NCI-H524 treated with DMSO at 0.1 percent for 48 hours (cell line): Measurements from ENCODE around the gene HELB.
"Not testable (repeated sequence)": the region's sequence is repeated elsewhere in the genome, so short reads cannot be mapped to it uniquely, and the experiment has no call there.

Experiments used
- DNase-seq: peaks from one replicate; lab custom pipeline; 2025; lab: John Stamatoyannopoulos, UW

Gene HELB

GRCh38 chr12:66303316-66303804 lies 1.1 kb downstream of the HELB start:
- DNase-seq: not testable (repeated sequence)

GRCh38 chr12:66304296-66304900 lies 2.1 kb downstream of the HELB start:
- DNase-seq: no peak

- DNase-seq: no peak
Observed at GRCh38 chr12:66309606-66310005, 7.3 kb downstream of the HELB start.

GRCh38 chr12:66312189-66312588 lies 9.9 kb downstream of the HELB start:
- DNase-seq: no peak

- no peak for DNase-seq
Observed at GRCh38 chr12:66314278-66314677, 12.0 kb downstream of the HELB start.

GRCh38 chr12:66319266-66319954 lies 17.1 kb downstream of the HELB start:
- no peak for DNase-seq

- no peak for DNase-seq
Observed at GRCh38 chr12:66320996-66321395, 18.7 kb downstream of the HELB start.

GRCh38 chr12:66321435-66321834 lies 19.1 kb downstream of the HELB start:
- DNase-seq: no peak

- no peak for DNase-seq
Observed at GRCh38 chr12:66323017-66323416, 20.7 kb downstream of the HELB start.

- DNase-seq: no peak
Observed at GRCh38 chr12:66329941-66330340, 27.6 kb downstream of the HELB start.

GRCh38 chr12:66331016-66331415 lies 28.7 kb downstream of the HELB start:
- DNase-seq: no peak

- no peak for DNase-seq
Observed at GRCh38 chr12:66331814-66332213, 29.5 kb downstream of the HELB start.

GRCh38 chr12:66335746-66336145 lies 33.5 kb downstream of the HELB start:
- DNase-seq: no peak

GRCh38 chr12:66337381-66338010 lies 35.2 kb downstream of the HELB start:
- no peak for DNase-seq

GRCh38 chr12:66340131-66340530 lies 37.8 kb downstream of the HELB start:
- no peak for DNase-seq

GRCh38 chr12:66341126-66341525 lies 38.8 kb downstream of the HELB start:
- no peak for DNase-seq

GRCh38 chr12:66345212-66345611 lies 42.9 kb downstream of the HELB start:
- no peak for DNase-seq

- DNase-seq: no peak
Observed at GRCh38 chr12:66345956-66346355, 43.7 kb downstream of the HELB start.

- no peak for DNase-seq
Observed at GRCh38 chr12:66351301-66351700, 49.0 kb downstream of the HELB start.

- no peak for DNase-seq
Observed at GRCh38 chr12:66352197-66352596, 49.9 kb downstream of the HELB start.

- DNase-seq: no peak
Observed at GRCh38 chr12:66352899-66353298, 50.6 kb downstream of the HELB start.

- no peak for DNase-seq
Observed at GRCh38 chr12:66354291-66354690, 52.0 kb downstream of the HELB start.

GRCh38 chr12:66359300-66359699 lies 57.0 kb downstream of the HELB start:
- DNase-seq: no peak
